ENCODE data around the gene SLC16A12.
"Not testable (repeated sequence)": the region's sequence is repeated elsewhere in the genome, so short reads cannot be mapped to it uniquely, and the experiment has no call there.

SLC16A12 gene

DNA sequence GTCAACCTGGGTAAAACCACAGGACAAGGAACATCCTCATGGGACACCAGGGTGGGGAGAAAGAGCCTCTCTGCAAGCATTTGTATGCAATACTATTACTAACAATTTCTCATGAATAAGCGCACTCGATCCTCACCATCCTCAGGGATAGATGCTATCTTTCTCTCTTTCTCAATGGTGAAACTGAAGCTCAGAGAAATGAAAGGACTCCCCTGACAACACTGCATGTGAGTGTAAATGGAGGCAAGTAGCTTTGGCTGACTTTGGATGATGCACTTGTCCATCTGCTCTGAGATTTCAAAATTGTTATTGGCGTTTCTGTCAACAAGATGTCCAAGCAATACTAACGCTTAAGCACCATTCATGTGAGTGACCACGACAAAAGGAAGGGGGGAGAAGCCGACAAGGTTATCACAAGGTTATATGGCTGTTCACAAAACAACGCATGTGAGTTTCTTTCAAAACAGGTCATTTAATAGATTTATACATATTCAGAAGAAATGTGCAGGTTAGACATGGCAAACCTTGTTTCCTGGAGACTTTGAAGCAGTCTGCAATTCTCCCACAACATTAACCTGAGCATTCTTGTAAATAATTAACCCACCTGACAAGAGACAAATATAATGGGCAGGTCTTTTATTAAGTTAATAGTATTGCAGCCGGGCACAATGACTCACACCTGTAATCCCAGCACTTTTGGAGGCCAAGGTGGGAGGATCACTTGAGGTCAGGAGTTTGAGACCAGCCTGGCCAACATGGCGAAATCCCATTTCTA lies 67.0 kb downstream of the SLC16A12 start:
- DNase-seq = no peak

DNA sequence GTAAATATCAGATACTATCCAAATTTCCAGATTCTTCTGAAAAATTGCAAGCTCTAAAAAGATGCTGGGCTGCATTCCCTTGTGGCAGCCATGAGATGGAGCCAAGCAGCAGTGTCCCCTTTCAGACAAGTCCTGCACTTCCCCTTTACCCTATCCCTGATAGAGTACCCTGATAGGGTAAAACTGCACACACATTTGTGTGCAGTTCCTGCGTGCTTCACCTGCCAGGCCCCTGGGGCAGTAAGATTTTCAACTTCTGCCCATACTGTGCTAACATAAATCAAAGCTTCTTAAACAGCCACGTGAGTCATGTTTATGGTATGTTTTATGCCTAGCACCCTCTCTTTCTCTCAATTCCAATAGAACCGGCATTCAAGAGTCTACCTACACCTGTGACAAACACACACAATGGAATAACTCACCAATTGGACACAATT lies 68.8 kb downstream of the SLC16A12 start:
- no peak for DNase-seq

DNA sequence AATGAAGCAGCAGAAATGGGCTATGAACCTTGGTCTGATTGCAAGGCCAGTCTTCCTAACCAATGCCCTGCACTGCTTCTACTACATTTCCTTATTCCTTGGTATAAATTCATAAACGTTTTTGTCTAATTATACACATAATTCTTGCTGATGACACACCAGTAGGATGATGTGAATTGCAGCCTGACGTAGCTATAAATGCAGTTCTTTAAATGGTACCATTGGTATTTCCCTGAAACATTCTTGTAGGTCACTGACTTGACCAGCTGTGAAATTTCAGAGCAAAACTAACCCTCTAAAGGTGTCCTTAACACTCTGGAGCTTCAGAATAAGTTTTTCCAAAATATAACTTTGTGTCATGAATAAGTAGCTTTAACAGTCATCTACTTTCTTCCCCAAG lies 70.2 kb downstream of the SLC16A12 start:
- no peak for DNase-seq

DNA sequence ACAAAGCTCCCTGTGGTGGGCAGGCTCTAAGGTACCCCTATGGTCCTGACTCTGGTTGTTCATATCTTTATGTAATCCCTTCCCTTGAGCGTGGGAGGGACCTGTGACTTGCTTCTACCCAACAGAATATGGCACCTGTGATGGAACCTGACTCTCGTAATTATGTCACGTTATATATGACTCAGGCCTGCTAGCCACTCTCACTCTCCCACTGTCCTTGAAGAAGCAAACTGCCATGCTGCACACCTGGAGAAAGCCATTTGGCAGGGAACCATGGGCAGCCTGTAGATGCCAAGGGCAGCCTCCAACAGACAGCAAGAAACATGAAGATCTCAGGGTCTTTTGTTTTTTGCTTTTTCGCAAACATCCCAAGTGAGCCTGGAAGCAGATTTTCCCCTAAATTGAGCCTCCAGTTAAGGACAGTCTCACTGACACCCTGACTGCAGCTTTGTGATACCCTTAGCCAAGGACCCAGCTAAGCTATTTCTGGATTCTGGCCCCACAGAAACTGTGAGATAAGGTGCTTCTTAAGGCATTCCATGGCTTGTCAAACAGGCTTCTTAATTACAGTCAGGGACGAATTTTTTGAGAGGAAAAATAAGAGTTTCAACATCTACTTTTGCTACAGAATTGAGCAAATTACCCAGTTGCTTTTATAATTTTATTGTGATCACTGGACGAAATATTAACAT lies 71.4 kb downstream of the SLC16A12 start:
- no peak for DNase-seq

DNA sequence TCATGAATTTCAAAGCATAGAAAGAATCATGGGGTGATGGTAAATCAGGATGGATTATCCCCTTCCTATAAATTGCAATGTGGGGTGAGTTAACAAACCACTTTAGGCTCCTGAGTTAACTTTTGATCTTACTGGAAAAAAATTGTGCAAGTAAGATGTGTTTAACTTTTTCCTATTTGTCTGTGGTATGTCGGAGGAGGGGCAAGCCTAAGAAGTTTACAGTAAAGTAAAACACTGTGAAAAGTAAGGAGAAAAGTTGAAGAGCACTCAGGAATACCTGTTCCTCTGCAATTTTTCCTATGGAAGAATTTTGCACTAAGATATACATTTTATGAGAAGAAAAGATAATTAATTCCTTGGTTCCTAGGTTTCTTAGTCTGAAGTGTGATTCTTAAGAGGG lies 76.6 kb downstream of the SLC16A12 start:
- no peak for DNase-seq

DNA sequence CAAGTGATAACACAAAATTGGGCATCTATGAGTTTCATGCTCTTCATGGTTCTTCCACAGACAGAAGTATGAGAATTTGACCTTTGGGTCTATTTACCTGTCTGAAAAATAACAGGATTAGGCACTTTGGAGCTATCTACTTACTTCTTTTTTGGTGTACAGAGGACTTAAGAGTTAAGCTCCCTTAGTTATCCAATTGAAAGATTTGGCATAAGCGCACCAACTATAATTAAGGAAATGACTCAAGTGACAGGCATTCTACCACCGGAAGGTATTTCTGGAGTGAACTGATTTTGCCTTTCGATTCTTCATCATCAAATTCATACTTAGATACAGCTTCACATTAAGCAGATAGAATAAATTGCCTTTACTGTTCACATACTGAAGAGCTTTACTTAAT lies 77.1 kb downstream of the SLC16A12 start:
- no peak for DNase-seq

DNA sequence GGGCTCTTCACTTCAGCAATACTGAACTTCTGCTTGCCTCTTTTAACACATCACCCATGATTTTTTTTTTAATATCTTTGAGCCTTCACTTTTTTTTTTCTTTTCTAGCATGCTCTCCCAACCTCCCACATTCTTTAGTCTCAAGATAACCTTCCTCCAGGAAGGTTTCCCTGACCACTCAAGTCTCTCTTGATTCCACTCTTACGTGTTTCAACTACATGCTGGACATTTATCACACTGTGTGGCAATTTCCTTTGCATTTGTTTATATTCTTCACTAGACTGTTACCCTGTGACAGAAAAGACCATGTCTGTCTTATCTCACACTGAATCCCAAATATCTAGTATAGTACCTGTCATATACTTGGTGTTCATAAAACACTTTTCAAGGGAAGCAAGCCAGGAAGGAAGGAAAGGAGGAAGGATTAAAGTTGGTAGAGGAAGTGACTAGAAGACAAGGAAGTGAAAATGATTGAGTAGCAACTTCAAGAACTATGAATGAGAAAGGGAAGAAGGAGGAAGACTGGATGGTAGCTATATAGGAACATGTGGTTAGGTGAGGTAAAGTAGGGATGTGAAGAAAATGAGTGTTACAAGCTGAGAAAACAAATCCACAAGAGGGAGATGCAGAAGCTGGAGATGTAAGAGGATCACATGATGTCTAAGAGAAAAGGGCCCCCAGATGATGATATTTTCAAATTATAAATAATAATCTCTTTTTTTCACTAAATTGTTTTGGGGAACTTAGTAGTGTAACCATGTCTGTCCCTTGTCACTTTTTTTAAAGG lies 80.6 kb downstream of the SLC16A12 start:
- no peak for DNase-seq

DNA sequence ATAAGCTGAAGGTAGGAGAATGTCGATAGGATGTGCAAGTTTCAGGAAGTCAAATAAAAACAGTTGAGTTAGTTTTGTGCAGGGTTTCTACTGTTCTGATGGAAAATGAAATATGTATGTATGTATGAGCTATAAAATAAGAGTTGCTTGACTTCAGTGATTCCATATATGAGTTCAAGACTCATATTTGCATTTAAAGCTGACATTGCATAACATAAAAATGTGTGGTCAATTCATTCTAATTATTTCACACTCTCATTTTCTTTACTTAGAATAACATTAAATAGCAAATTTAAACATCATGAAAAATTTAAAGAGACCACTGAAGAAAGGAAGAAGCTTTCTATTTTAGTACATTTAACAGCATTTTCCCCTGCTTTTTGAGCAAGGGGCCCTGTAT lies 83.2 kb downstream of the SLC16A12 start:
- no peak for DNase-seq

DNA sequence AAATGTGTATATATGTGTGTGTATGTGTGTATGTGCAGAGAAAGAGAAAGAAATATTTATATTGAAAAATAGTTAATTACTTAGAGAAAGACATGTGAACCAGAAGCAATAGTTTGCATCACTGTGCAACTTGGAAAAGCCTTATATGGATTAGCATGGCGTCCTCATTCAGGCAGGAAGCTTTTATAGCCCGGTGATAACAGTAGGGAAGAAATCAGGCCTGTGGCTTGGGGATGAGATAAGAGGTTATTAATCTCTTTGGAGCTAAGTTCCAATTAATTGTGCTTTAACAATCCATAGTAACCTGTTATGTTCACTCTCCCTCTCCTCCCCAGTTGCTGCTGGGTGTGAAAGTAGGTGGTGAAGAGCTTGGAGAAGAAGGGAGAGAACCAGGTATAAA lies 84.5 kb downstream of the SLC16A12 start:
- no peak for DNase-seq

DNA sequence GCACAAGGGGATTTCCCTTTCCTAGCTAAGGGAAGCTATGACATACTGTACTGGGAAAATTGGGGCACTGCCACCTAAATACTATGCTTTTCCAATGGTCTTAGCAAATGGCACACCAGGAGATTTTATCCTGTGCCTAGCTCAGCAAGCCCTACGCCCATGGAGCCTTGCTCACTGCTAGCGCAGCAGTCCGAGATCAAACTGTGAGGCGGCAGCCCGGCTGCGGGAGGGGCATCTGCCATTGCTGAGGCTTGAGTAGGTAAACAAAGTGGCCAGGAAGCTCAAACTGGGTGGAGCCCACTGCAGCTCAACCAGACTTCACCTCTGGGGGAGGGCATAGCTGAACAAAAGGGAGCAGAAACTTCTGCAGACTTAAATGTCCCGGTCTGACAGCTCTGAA lies 90.6 kb downstream of the SLC16A12 start:
- DNase-seq = not testable (repeated sequence)

DNA sequence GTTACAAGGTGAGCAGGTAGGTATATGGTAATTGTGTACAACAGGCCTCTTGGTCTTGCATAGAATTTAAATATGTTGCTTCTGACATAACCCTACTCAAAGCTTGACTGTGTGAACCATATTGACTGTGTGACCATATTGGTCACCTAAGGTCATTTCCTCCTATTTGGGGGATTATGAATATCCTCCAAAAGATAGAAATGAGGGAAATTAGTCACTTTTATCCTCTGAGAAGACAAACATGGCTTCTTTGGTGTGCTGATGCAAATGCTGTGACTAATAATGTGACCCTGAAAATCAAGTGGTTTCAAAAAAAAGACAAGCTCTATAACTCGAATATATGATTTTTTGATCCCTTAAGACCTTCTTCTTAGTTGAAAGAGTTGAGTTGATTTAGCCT lies 93.1 kb downstream of the SLC16A12 start:
- no peak for DNase-seq

DNA sequence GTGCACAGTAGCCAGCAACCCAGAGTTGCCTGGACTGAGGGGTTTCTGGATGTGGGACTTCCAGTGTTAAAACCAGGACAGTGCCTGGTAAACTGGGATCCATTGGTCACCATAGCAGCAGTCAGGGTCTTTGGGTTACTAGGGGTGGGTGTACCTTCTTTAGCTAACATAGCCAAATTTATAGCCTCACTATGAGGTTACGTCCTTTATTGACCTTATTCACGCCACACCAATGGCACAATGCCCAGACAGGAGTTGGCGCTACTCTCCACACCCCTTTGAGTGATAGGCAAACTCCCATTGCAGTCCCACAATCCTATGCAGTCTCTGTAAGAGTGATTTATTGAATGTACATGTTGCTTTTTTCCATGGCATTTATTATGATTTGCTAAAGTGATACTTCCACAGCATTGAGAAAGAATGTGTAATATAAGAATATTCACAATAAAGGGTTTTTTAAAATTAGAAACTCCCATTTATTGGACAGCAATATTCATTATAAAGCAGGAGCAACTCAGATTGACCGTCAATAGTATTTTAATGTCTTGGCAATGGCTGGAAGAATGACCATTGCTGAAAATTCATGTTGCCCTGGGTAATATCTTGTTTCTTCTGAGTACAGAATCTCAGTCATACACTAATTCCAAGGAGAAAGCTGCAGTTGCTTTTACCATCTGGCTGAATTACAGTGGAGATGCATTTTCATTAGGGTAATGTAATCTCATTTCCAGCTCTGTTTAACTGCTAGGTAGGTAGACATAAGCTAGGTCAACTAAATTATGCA lies 95.0 kb downstream of the SLC16A12 start:
- no peak for DNase-seq

DNA sequence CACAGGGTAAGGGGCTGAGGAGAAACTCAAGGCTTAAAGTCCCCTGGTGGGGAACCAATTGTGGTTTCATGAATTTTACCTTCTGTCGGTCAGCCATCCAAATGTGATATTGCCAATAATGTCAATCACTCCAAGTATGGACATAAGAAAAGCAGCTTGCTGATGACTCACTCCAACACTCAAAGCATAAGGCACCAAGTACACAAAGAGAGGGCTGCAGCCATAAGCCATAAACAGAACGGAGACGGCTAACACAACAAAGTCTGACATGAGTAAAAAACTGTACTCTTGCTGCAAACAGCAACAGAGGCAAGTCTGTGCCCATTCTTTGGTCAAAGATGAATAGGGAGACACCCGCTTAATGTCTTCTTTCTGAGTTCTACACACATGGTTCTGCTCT lies 96.9 kb downstream of the SLC16A12 start:
- DNase-seq = no peak

DNA sequence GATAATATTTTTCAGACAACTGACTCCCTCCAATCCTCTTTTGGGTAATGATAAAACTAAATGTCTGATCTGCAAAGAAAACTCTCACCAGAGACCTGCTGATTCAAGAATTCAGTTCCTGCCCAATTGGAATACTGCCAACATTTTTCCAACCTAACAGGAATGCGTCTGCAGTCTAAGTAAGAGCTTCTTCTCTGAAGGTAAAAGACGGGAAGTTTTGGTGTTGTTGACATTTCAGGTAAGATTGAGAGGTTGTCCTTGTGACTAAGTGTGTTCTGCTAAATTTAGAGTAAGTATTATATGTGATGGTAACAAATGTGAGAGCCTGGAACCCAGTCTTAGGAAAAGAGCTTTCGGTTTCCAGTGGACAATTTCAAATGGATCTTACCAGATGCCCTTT lies 103.4 kb downstream of the SLC16A12 start:
- no peak for DNase-seq

DNA sequence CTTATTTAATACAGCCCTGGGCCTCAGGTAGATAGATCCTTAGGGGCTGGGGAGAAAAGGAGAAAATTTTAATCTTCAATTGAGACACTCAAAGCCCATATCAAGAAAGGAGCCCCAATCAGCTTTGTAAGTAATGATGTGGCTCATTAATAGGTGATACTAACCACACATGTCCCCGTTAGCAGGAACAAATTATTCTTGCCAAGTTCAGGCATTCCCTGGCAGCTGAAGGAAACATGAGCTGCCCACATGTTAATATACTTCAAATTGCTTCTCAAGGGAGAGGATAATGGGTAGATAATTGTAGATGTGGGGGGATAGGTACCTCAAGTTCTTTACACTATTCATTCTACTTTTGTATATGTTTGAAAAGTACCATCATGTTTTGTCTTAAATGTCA lies 106.5 kb downstream of the SLC16A12 start:
- DNase-seq = no peak

DNA sequence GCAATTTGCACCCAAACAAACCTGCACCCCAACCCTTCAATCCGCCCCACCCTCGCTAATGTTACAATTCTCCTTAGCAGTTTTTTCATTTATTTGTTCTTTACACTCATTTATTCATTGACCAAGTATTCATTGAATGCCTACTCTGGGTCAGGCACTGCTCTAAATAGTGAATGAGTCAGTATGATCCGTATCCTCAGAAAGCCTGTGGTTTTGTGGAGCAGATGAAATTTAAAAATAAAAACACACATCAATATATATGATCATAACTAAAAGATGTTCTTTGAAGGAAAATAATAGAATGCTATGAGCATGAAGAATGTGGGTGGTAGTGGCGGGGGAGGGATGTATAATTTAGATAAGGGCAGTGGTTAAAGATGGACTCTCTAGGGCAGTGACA lies 107.8 kb downstream of the SLC16A12 start:
- no peak for DNase-seq

DNA sequence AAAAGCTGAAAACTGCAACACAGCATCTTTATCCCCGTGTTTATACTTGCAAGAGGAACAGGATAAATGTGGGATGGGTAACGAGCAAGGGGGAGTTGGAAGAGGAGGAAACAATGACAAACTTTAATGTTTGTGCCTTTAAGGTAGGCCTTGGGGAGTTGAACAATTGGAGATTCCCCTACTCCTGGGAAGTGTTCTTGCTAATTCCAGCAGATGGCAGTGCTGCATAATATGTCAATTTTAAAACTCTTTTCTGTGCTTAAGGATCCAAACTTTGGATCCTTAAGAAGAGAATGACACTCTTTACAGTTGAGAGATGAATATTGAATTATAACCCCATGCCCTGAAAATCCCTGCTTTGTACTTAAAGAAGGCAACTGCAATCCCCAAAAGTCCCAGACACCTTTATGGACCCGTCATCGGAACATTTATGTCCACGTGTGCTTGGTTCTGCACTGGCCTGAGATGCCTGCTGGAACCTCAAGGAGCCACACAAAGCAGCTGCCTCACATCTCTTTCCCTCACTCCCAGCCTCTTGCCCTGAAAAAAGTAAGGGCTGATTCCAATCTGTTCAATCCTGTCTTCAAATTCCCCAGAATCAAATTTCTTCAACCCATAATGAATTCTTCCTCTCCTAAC lies 109.0 kb downstream of the SLC16A12 start:
- DNase-seq = no peak

DNA sequence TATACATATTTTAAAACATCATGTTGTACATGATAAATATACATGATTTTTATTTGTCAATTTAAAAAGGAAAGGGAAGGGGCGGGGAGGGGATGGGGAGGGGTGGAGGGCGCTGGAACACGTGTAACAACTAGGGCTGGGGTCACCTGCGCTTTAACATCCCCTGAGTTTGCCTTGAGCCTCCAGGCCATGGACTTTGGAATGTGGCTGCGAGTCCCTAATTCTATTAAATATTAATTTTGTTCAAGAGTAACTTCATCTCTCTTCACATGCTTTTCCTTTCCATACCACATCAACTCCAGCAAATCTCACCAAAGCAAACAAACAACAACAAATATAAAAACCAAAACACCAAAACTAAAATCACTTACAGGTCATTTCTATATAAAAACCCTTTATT lies 110.4 kb downstream of the SLC16A12 start:
- DNase-seq = no peak

DNA sequence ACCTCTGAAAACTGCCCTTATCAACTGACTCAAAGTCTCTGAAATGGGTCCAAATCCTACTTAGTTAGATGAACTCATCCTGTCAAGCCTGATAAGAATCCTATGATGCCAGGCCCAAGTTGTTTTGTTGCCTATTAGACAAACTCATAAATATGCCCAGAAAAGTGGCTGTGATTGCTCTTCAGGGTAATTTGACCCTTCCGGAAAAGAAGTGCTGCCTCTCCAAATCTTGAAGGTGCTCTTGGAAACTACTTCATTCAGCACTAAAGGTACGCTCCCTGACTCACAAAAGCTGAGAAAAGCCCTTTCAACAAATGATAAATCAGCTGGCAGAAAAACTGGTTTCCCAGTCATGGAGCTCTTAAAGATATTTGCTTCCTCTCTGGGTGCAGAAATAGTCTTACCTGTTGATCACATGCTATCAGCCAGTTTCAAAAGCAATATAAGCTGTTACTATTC lies 114.3 kb downstream of the SLC16A12 start:
- peak; percentile 26 for DNase-seq

DNA sequence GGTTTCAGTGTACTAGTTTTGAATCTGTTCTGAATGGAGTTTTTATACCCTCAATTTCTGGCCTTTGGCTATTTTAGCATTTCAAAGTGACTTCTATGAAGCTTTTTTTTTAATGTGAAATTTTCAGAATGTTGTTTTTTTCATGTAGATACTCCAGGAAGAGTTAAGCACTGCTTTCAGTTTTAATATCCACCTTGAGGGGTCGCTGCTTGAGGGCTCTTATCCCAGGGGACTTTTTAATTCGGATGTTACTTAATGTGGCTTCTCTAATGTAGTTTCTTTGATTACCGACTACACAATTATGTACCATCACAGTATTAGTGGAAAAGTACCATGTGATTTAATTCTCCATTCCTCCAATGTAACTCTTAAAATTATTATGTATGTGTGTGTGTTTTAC lies 115.8 kb downstream of the SLC16A12 start:
- no peak for DNase-seq

DNA sequence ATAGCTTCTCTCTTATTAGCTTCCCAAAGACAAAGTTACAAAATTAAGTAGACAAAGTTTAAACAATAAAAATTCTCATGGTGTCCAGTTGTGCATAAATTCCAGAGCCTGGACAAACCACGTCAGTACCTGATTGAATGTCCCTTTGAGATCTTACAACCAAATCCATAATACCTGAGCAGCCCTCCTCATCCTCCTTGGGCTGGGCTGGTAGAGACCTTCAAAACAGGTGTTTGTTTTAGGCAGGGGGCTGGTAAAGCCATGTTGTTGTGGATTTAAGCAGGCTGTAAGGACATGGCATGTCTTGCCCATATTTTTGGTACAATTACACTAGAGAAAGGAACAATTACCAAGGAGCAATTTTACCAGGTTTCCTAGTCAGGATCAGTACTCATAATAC lies 118.9 kb downstream of the SLC16A12 start:
- no peak for DNase-seq

Measured in NCI-H510A (cell line).